Measurements from ENCODE around the gene AURKA.

DNA sequence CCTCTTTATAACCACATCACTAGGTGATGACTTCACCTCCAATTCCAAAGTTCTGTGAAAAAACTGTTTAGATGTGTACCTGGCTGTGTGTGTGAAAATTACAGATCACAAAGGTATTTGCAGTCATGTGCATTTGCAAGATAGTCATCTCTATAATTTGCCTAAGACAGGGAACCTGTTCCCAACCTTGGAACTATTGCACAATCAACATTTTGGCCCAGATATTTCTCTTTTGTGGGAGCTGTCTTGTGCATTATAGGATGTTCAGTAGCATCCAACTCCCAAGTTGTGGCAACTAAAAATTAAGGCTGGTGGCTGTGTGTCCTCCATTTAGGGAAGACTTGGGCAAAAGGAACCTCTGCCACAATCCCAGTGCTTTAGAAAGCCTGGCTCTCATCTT lies 67.2 kb downstream of the AURKA start:
- TF ChIP-seq EZH2 (IDR thresholded peaks at IDR 0.05; ENCODE audit: low read length, missing control alignments), result no peak
- TF ChIP-seq, protein P1, sequence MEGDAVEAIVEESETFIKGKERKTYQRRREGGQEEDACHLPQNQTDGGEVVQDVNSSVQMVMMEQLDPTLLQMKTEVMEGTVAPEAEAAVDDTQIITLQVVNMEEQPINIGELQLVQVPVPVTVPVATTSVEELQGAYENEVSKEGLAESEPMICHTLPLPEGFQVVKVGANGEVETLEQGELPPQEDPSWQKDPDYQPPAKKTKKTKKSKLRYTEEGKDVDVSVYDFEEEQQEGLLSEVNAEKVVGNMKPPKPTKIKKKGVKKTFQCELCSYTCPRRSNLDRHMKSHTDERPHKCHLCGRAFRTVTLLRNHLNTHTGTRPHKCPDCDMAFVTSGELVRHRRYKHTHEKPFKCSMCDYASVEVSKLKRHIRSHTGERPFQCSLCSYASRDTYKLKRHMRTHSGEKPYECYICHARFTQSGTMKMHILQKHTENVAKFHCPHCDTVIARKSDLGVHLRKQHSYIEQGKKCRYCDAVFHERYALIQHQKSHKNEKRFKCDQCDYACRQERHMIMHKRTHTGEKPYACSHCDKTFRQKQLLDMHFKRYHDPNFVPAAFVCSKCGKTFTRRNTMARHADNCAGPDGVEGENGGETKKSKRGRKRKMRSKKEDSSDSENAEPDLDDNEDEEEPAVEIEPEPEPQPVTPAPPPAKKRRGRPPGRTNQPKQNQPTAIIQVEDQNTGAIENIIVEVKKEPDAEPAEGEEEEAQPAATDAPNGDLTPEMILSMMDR (conservative IDR thresholded peaks at IDR 0.05 in 1 of 2, IDR thresholded peaks at IDR 0.05 in 1 of 2; ENCODE audit: low read depth in 1 of 2, low read length in 2 of 2), result no peak

Measured in fibroblast of lung (primary cell).